Activated T-cell treated with anti-CD3 and anti-CD28 coated beads for 48 hours (primary cell): Measurements from ENCODE around the gene AOPEP.
A peak's percentile ranks its signal among the peaks of the same experiment; 100 is the strongest.

ENCODE experiments used
- DNase-seq: peaks from one replicate; pipeline ENCODE4 v3.0.0-alpha.2; 2020; ENCODE audit warnings: low read depth

AOPEP gene

DNA sequence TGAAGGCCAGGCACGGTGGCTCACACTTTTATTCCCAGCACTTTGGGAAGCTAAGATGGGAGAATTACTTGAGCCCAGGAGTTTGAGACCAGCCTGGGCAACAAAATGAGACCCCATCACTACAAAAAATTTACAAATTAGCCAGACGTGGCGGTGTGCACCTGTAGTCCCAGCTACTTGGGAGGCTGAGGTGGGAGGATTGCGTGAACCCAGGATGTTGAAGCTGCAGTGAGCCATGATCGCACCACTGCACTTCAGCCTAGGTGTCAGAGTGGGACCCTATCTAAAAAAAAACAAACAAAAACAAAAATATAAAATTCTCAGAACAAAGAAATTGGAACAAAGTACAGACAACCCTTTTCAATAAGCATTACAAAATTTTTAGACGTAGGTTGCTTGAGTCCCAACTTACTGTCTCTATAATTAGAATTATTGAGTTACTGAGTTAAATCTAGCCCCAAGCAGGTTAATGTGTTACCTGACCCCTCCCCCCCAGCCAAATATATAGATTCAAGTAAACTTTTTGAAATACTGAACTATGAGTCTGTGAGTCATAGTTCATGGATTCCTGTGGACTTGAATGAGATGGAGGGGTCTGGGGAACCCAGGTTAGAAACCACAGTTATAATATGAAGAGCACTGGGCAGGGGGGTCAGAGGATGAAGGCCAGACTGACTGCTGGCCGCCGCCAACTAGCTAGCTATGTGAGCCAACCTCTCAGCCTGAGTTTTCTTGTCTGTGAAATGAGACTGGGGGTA, 173.1 kb downstream of the AOPEP start:
- DNase-seq = no peak

DNA sequence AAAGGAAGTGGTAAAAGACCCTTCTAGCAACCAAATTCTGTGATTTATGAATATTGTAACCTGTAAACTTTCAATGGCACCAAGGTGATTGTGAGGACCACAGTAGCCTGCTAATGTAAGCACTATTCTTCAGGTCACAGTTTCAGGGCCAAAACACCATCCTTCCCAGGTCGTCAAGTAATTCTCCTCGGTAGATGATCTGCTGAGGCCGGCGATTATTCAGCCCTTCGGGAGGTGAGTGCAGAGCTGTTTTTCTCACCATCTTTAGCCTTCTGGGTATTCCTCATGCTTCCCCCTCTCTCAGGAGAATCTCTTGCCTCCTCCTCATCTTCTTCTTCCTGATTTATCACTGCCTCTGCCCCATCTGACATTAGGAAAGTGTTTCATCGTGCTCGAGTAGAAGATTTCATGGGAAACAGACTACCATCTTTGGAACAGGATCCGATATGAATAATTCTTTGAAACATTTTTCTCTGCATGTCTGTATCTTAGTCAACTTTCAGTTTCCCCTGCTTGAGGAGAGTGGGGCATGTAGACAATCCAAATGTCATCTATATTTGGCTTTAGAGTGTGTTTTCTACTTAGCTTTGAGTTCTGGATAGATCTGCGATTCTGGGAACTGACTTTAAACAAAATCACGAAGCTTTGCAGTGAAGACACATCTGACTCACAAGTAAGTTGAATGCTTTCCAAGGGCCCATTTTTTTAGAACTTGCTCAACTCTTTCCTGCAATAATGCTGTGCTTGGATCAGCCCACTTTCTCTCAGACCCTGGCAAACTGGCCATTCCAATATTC, 173.9 kb downstream of the AOPEP start:
- DNase-seq = no peak

DNA sequence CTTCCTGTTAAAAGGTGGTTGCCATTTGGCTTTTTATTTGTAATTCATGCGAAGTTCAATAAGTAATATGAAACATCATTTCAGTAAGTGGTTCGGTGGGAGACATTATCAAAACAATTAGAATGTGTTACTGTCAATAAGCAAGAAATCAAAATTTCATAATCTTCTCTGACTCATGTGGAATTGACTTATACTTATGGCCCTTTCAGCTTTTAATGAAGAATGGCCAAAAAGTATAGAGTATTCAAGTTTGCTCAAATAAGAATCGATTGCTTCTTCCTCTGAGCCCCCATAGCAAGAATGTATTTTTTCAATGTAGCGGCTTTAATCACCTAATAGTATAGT, 174.5 kb downstream of the AOPEP start:
- DNase-seq = no peak

DNA sequence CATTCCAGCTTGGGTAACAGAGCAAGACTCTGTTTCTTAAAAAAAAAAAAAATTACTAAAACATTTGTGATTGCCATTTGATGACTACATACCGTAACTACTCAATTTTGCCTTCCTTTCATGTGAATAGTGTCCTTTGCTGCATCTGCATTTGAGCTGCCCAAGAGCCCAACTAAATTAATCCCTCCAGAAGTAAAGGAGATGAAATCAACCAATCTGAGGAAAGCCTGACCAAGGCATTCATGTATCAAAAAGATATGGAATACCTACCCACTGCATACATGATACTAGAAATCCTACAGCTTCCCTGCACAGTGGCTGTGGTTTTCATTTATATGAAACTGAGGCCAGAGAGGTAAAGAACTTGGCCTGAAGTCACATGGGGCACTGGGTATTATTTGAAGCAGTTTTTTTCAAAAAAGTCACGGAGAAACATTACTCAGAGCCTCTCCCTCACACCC, 177.5 kb downstream of the AOPEP start:
- DNase-seq = no peak

DNA sequence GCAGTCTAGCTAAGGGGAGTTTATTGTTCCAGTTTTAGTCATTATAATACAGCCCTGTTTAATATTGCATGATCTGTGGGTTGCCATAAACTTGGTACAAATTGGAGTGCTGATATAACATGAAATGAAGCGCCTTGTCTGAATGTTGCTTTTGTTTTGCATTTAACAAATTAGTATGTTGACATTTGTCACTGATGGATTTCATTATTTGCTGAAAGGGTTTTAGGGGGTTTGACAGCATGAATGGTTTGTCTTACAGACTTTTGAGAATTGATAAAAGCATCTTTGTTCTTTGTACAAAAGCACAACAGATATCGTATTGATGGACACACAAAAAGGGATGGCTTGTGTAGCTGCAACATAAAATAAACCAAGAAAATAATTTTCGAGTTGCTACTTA, 178.3 kb downstream of the AOPEP start:
- no peak for DNase-seq

DNA sequence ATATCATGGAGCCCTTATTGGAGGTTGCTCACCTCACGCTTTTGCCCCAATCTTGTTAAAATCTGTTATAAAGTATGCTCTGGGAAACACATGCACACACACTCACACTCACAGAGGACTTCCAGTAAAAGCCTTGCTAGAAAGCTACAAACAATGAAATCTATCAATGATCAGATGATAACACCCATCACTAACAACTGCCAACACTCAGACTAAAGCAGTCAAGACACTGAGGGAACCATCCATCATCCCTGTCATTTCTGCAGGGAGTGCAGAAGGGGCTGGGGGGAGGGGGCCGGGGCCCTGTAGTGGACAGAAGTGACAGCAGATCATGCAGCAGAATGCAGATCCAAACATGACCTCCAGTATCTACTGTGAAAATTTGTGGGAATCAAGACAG, 179.1 kb downstream of the AOPEP start:
- no peak for DNase-seq

DNA sequence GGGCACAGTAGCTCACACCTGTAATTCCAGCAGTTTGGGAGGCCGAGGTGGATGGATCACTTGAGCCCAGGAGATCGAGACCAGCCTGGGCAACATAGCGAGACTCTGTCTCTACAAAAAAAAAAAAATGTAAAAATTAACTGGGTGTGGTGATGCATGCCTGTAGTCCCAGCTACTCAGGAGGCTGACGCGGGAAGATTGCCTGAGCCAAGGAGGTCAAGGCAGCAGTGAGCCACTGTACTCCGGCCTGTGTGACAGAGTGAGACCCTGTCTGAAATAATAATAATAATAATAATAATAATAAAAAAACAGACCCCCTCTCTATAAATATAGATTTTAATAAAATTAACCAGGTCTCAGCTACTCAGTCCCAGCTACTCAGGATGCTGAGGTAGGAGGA, 179.7 kb downstream of the AOPEP start:
- DNase-seq = no peak

DNA sequence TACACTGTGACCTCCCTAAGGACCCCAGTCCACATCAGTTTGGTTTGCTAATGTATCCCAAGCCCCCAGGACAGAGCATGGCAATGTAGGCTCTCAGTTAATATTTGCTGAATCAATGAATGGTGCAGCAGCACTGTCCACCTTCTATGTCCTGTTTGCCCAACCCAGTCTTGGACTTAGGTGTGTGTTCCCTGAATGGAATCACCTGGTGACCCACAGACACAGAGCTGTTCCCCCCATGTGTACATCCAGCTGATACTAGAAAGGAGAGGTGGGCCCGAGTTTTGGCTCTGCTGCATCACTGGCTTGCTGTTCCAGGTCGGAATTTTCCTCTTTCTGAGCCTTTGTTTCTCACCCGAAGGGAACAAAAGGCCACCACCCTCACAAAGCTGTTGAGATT, 180.2 kb downstream of the AOPEP start:
- DNase-seq = no peak

DNA sequence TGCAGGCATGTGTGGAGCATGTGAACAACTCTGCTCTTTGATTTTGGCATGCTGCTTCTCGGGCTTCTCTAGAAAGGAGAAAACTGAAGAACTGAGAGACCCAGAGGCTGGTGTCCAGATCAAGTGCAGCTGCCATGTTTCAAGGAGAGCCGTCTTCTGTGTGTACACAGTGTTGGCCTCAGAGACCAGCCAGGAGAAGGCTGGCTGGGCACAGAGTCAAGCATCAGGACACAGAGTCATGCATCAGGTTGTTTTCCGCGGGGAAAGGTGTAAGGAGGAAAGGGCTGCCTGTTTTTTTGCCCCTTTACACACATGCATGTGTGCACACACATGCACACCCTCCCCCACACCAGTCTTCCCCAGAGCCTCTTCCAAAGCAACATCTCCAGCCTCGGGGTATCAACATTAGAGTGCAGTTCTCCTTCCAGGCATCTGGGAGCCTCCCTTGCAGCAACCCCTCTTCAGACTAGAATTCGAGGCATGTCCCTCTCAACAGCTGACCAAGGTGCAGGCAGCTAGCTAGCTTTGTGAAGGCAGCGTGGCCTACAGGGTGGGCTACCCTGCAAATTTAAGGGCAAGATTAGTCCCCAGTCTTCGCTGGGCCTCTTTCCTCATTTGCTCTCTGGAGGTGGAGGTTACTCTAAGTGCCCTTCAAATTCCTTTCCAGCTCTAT, 180.9 kb downstream of the AOPEP start:
- DNase-seq = no peak

DNA sequence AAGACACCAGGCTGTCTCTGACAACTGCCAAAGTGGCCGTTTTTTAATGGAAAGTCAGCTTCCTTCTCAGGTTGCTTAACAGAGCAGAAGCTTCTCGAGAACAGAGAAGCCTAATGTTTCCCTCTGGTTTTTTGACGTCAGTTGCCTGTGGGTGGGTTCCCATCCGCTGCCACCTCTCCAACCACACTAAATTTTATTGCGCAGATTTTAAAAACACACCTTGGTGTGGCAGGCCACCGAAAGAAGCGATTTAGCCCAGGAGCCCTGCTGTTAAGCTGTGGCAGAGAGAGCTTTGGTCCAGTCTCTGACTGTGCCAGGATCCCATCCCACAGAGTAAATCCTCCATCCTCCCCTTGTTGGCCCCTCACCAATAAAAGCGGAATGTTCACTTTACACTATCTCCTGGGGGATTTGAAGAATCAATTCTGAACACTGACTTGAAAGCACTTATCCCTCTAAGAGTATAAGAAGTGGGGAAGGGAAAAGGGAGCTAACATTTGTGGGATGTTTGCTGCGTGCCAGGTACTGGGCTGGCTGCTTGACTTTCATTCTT, 181.6 kb downstream of the AOPEP start:
- no peak for DNase-seq

DNA sequence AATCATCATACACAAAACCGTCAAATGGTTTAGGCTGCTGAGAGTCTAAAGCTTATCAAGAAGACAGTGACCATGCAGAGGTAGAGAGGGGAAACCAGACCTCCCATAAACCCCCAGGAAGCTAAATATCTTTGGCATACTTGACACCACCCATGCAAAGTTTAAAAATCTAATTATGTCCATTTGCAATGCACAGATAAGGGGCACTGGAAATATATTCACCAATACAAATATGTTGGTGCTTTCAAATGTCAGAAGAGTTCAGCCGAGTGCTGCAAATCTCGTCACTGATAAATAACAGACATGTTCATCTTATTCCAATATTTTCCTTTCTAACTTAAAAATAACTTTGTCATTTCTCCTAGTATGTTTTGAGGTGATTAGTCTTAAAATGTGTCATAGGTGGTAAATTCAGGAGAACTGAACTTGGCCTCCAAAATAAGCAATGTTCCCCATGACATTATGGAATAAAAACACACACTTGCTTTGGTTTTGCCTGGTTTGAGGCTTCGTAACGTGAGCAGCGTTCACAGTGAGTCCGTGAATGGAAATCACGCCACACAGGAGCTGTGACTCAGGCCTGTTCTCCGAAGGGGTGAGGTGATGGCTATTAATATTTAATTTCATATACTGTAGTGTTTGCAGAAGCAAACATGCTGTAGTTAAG, 182.2 kb downstream of the AOPEP start:
- no peak for DNase-seq

DNA sequence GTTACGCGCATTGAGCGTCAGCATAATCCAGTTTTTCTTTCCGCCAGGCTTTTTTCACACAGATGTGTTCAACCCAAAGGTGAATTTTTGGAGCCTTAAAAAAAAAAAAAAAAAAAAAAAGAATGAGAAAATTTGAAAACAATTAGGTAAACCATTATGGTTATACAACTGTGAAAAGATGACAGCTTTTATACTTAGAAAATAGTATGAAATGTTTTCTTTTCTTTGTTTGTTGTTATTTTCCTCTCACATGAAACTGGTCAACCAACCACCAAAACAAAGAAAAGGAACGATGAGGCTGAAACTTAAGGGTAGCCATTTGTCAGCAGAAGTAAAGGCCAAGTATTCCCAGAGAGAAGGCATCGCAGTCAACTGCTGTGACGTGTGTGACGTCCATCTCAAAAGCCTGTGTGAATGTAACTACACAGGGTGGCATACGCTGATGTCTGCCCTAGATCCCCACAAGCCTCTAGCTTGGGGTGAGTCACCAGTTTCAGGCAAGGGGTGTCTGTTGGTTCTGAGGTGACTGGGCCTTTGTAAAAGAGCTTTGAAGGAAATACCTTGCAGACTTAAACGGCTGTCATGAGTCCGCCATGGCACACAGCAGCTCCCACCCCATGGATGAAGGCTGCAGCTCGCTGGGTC, 182.9 kb downstream of the AOPEP start:
- peak; percentile 23 for DNase-seq

DNA sequence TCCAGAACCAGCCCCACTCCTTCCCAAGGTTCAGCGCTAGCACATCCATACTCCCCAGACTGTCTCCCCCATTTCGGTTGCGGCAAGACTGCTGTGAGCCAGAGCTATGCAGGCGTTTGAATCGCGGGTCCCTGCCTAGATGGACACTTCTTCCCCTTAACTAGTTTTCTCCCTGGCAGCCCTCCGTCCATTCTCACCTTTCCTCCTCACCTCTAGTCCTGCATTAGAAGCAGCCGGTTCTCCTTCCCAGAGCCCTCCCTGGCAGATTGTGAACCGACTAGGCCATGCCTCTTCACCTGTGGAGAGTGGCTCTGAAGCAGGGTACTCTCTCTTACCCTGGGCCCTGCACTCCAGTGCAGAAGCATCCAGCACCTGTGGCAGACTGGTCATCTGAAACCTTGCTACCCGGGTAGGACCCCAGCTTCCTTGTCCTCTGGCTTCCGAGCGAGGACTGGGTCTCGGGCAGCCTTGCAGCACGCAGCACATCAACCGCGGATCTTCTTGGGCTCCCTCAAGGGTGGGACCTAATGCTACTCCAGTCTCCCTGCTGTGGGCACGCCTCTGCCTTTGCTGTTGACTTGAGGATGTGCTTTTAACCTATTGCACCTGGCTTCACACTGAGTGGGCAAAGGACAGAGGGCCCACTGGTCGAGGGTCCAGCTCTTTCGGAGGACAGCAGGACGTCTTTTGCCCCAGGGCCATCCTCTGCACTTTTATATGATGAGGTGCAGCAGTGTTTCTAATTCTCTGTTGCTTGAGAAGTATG, 183.6 kb downstream of the AOPEP start:
- no peak for DNase-seq

DNA sequence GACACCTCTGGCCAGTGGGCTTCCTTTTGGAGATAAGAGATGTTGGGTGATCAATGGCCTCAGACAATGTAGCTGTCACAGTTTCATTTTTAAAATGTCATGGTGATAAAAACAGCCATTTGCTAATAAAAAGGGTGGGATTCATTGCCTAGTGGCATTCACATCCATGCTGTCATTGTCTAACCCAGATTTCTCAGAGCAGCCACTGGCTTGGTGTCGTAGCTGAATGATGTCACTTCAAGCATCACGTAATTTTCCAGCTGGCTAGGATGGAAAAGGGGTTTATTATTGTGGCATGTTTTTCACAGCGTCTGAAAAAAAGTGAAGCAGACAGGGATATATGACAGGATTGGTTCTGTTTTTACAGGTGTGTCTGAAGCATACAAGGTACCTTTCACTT, 184.7 kb downstream of the AOPEP start:
- no peak for DNase-seq

DNA sequence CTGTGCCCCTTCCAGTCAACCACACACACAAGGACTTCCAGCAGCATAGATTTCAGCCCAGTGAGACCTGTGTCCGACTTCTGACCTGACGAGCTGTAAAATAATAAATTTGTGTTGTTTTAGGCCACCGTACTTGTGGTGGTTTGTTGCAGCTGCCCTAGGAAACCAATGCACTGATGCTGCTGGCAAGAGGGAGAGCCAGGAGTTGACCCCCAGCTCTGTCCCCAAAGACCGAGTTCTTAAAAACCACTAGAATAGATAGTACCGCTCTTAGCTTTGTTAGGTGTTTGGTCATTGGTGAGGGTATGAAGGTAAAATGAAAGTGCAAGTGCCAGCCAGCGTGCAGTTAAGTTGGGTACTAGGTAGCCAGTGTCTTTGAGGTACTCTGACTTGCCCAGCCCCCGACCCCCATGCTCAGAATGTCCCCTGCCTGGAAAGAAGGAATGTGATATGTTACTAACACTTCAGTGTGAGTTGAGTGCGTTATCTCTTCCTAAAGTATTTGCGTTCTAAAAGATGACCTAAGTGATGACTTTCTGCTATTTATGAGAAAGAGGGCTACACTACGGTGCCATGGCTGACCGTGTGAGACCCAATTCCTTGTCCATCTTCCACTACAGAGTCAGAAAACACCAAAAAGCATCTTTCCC, 185.6 kb downstream of the AOPEP start:
- no peak for DNase-seq

DNA sequence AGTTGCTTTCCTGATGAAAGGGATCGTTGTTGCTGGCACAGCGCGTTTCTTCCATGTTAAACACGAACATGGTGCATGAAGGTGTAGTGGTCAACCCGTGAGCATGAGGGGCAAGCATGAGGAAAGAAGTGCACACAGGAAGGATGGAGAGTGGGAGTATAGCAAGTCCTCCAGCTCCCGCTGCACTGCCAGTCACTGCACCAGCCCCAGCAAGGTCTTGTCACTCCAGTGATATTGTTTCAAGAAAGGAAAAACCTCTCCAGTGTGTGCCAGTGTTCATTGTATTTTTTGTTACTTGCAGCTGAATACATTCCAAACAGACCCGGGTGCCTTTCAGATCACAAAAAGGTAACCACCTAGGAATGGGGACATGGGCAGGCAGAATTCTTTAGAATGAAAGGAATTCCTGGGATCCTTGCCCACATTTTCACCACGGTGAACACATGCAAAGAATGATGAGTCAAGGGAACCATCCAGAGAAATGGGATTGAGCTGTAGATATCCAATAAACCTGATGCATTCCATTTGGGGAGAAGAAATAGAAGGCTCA, 186.3 kb downstream of the AOPEP start:
- DNase-seq = no peak

DNA sequence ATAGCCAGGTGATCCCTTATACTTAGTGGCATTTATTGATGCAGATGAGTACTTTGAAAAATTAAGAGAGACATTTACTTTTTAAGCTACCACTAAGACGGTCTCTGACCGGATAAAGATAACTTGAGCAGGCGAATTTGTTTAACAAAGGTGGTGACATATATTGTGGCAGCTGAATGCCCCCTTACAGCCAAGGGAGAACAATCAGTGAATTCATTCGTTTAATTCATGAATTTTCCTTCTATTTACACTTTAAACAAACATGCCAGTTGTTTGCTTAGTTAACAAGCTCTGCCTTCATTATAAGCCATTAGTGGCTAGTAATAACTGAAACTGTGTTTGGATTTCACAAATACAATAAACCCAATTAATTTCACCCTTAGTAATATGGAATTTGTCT, 187.1 kb downstream of the AOPEP start:
- DNase-seq = no peak

DNA sequence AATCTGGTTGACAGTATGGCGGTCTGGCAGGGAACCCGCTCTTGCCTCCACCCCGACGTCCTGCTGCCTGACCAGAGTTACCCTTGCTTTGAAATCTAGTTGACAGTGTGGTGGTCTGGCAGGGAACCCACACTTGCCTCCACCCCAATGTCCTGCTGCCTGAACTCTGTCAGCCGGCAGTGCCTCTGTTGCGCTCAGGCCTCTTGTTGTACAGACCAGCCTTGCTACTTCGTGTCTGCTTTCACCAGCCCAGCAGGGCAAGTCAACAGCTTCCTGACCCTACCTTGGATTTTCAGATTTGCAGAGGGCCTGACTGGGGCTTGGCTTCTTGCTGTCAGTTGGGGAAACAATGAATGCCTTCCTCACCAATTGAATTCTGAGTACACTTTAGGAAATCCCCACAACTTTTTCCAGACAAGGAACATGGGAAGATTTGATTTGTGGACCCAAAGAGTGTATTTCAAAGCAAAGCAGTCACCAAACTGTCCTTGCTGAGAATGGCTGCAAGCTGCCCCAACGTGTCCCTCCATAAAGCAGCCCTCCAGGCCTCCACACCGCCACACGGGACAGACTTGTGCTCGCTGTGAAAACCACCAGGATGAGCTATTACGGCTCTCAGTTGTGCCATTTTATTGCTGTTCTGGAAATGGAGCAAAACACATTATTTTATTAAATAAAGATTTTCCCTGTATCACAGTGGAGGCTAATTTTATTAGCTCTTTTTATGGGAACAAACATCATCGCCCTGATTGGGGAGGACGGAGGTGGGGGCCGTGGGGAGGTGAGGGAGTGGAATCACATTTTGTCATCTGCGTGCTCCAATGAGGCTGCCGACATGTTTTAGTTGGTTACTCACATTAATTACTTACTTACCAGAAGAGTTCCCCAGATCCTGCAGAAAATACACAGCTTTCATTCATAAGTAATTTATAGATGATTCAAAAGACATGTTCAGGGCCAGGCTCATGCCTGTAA, 189.3 kb downstream of the AOPEP start:
- DNase-seq = no peak

DNA sequence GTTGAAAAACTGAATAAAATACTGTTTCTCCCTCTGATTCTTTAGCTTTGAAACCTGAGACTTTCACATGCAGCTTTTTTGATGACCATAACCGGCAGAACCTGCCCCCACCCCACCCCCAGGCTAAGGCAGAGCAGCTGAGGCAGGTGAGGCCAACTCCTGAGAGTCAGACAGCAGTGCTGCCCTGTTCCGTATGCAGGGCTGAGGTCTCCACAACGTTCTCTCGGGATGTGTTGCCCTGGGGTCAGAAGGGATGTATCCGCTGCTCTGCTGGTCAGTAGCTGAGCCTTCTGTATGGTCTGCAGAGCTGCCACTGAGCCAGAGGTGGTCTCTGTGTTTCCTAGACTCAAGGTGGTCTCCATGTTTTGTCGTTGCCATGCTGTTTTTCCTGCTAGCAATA, 190.5 kb downstream of the AOPEP start:
- DNase-seq = no peak
